GM12801 (cell line): ENCODE measurements around the gene AXIN2.

Experiments used
- CTCF ChIP-seq: IDR thresholded peaks from one replicate; pipeline ENCODE4 v1.5.1; 2011; ENCODE audit warnings: control low read depth; ENCODE audit not compliant: insufficient read length; ENCODE audit errors: extremely low read depth

Gene AXIN2

GRCh38 chr17:65573282-65573602 is 11.8 kb upstream of the AXIN2 start:
- no peak for TF ChIP-seq CTCF

- no peak for TF ChIP-seq CTCF
Measured at GRCh38 chr17:65572581-65573281, 11.3 kb upstream of the AXIN2 start.

- TF ChIP-seq CTCF, result no peak
Measured at GRCh38 chr17:65572186-65572580, 10.7 kb upstream of the AXIN2 start.

GRCh38 chr17:65568918-65569317 is 7.5 kb upstream of the AXIN2 start:
- TF ChIP-seq CTCF, result no peak

- no peak for TF ChIP-seq CTCF
Measured at GRCh38 chr17:65567566-65567965, 6.1 kb upstream of the AXIN2 start.

- no peak for TF ChIP-seq CTCF
Measured at GRCh38 chr17:65565559-65565958, 4.1 kb upstream of the AXIN2 start.

GRCh38 chr17:65564793-65565192 is 3.3 kb upstream of the AXIN2 start:
- TF ChIP-seq CTCF, result no peak

GRCh38 chr17:65562206-65562531 is 721 bp upstream of the AXIN2 start:
- no peak for TF ChIP-seq CTCF
